ENCODE measurements around the gene CHRFAM7A.
"Not testable (repeated sequence)": the region's sequence is repeated elsewhere in the genome, so short reads cannot be mapped to it uniquely, and the experiment has no call there.

CHRFAM7A gene

GRCh38 chr15:30321063-30321462, 72.3 kb downstream of the CHRFAM7A start:
- not testable (repeated sequence) for DNase-seq (ENCODE audit: extremely low read depth, low read depth)

- not testable (repeated sequence) for DNase-seq (ENCODE audit: extremely low read depth, low read depth)
These were observed 77.6 kb downstream of the CHRFAM7A start for GRCh38 chr15:30315704-30316103.

GRCh38 chr15:30310575-30310974, 82.8 kb downstream of the CHRFAM7A start:
- not testable (repeated sequence) for DNase-seq (ENCODE audit: extremely low read depth, low read depth)
